ENCODE data around the gene IMPA2. TPM values are rescaled to one million over a fixed set of nuclear protein-coding genes. Genes with fewer than 3 reads are reported as not detected.

The IMPA2 gene
- total RNA-seq, 1 donor from 2014 or later, result 41.9 TPM

GRCh38 chr18:11995445-11996189 lies 14.3 kb downstream of the IMPA2 start:
- Mint-ChIP-seq H3K4me1 (peaks cover 47% of the 10 kb centered on the region), H3K9me3 (no peaks in the 10 kb centered on the region), H3K27me3 (ENCODE audit: insufficient read depth, low read depth) (peaks cover 5% of the 10 kb centered on the region), H3K4me3 (peak overlapping the region; percentile 18), H3K36me3 (peaks cover 5% of the 10 kb centered on the region), H3K27ac (peak overlapping the region; percentile 4)
- TF ChIP-seq EZH2 (IDR thresholded peaks at IDR 0.05), result no peak
- TF ChIP-seq EZH2phosphoT487 (IDR thresholded peaks at IDR 0.05), result no peak
- TF ChIP-seq CTCF (IDR thresholded peaks at IDR 0.05), result peak; percentile 87
- Histone ChIP-seq H3K4me3 (no peak overlapping the region), H3K4me1 (peaks cover 4% of the 10 kb centered on the region), H3K27ac (no peak overlapping the region), H3K79me2 (ENCODE audit: low read depth) (peaks cover 57% of the 10 kb centered on the region), H3K36me3 (no peaks in the 10 kb centered on the region), H3K27me3 (no peaks in the 10 kb centered on the region), H3K9ac (no peak overlapping the region), H4K20me1 (ENCODE audit: low read depth) (peaks cover 68% of the 10 kb centered on the region), H3K9me3 (ENCODE audit: low read depth) (no peaks in the 10 kb centered on the region), H2AFZ (replicated peaks) (no peak overlapping the region), H3F3A (ENCODE audit: low read depth) (peaks cover 4% of the 10 kb centered on the region), H3K4me2 (peak overlapping the region; percentile 58)
- DNase-seq (ENCODE audit: low spot score), result peak; percentile 80

- Histone ChIP-seq H3K4me1 (peaks cover 4% of the 10 kb centered on the region), H3K27me3 (no peaks in the 10 kb centered on the region), H3K9me3 (ENCODE audit: low read depth) (no peaks in the 10 kb centered on the region), H3K79me2 (ENCODE audit: low read depth) (peaks cover 50% of the 10 kb centered on the region), H3K4me2 (no peak overlapping the region), H3K27ac (no peak overlapping the region), H3K36me3 (no peaks in the 10 kb centered on the region), H2AFZ (replicated peaks) (no peak overlapping the region), H3F3A (ENCODE audit: low read depth) (peaks cover 4% of the 10 kb centered on the region), H3K4me3 (no peak overlapping the region), H3K9ac (no peak overlapping the region), H4K20me1 (ENCODE audit: low read depth) (peaks cover 61% of the 10 kb centered on the region)
- DNase-seq (ENCODE audit: low spot score), result no peak
- TF ChIP-seq EZH2phosphoT487 (IDR thresholded peaks at IDR 0.05) (no peak), EZH2 (IDR thresholded peaks at IDR 0.05) (no peak), CTCF (IDR thresholded peaks at IDR 0.05) (no peak)
- Mint-ChIP-seq H3K27ac (no peak overlapping the region), H3K36me3 (peaks cover 6% of the 10 kb centered on the region), H3K9me3 (no peaks in the 10 kb centered on the region), H3K4me3 (no peak overlapping the region), H3K27me3 (ENCODE audit: insufficient read depth, low read depth) (peaks cover 5% of the 10 kb centered on the region), H3K4me1 (peaks cover 41% of the 10 kb centered on the region)
These were observed 15.0 kb downstream of the IMPA2 start for GRCh38 chr18:11996190-11996754.

- Mint-ChIP-seq H3K4me3 (no peak overlapping the region), H3K4me1 (peaks cover 39% of the 10 kb centered on the region), H3K36me3 (peaks cover 7% of the 10 kb centered on the region), H3K27ac (no peak overlapping the region), H3K9me3 (no peaks in the 10 kb centered on the region), H3K27me3 (ENCODE audit: insufficient read depth, low read depth) (peaks cover 3% of the 10 kb centered on the region)
- Histone ChIP-seq H3K79me2 (ENCODE audit: low read depth) (peaks cover 45% of the 10 kb centered on the region), H3K27me3 (no peaks in the 10 kb centered on the region), H3K4me1 (peaks cover 4% of the 10 kb centered on the region), H3K4me3 (no peak overlapping the region), H3K4me2 (no peak overlapping the region), H3K27ac (no peak overlapping the region), H3K9me3 (ENCODE audit: low read depth) (no peaks in the 10 kb centered on the region), H4K20me1 (ENCODE audit: low read depth) (peaks cover 55% of the 10 kb centered on the region), H3K36me3 (no peaks in the 10 kb centered on the region), H3F3A (ENCODE audit: low read depth) (peaks cover 4% of the 10 kb centered on the region), H2AFZ (replicated peaks) (no peak overlapping the region), H3K9ac (no peak overlapping the region)
- no peak for DNase-seq (ENCODE audit: low spot score)
- TF ChIP-seq CTCF (IDR thresholded peaks at IDR 0.05), result no peak
- no peak for TF ChIP-seq EZH2phosphoT487 (IDR thresholded peaks at IDR 0.05)
- no peak for TF ChIP-seq EZH2 (IDR thresholded peaks at IDR 0.05)
These were observed 15.6 kb downstream of the IMPA2 start for GRCh38 chr18:11996907-11997306.

All from neural progenitor cell (in vitro differentiated cells).